K562 (cell line): Measurements from ENCODE around the gene TDRD9. TPM values are rescaled to one million over a fixed set of nuclear protein-coding genes. Genes with fewer than 3 reads are reported as not detected.
A peak's percentile ranks its signal among the peaks of the same experiment; 100 is the strongest.

Source experiments
- ATF6 ChIP-seq: sonication (generic); formaldehyde crosslinking; IDR thresholded peaks from 2 replicates; pipeline ENCODE4 v1.4.0; 2020; ENCODE audit warnings: mild to moderate bottlenecking, missing genetic modification reagents
- CBX3 ChIP-seq, 2 experiments: IDR thresholded peaks; 1 replicate in 1 of 2; 2 replicates in 1 of 2; pipeline ENCODE4 v1.6.1; 2012; ENCODE audit warnings: inconsistent platforms in 2 of 2, low read length in 2 of 2, borderline replicate concordance in 1 of 2, control low read depth in 1 of 2
- CREB1 ChIP-seq, 2 experiments: sonication (generic) in 1 of 2; formaldehyde crosslinking in 1 of 2; IDR thresholded peaks; 2 replicates each; pipeline versions ENCODE4 v1.6.1 to v1.8.0; 2012 to 2022; ENCODE audit warnings: inconsistent platforms in 1 of 2, mild to moderate bottlenecking in 1 of 2, missing genetic modification reagents in 1 of 2, moderate library complexity in 1 of 2
- ETV1 ChIP-seq: fragments of 450-650 bp; conservative IDR thresholded peaks from 2 replicates; pipeline ENCODE4 v1.6.1; 2016; ENCODE audit warnings: missing genetic modification characterization, control low read depth, low read depth, missing compliant biosample characterization
- HES1 ChIP-seq: fragments of 450-650 bp; IDR thresholded peaks from 2 replicates; pipeline ENCODE4 v1.6.1; 2016; ENCODE audit warnings: low read depth, mild to moderate bottlenecking, moderate library complexity
- HNRNPLL ChIP-seq: fragments of 200-400 bp; formaldehyde crosslinking; IDR thresholded peaks from 2 replicates; pipeline ENCODE4 v1.6.1; 2017; ENCODE audit warnings: low read length, low read depth, mild to moderate bottlenecking; ENCODE audit not compliant: poor library complexity, severe bottlenecking
- JUN ChIP-seq, 2 experiments: sonication (generic) in 1 of 2; formaldehyde crosslinking in 1 of 2; IDR thresholded peaks; 2 replicates each; pipeline versions ENCODE4 v1.6.1 to v1.8.0; 2012 to 2022; ENCODE audit warnings: borderline replicate concordance in 2 of 2, mild to moderate bottlenecking in 2 of 2, improper control_type of control experiment in 1 of 2, low read depth in 1 of 2, low read length in 1 of 2, missing genetic modification reagents in 1 of 2
- MNT ChIP-seq, 2 experiments: fragments of 450-650 bp; conservative IDR thresholded peaks; 2 replicates each; pipeline ENCODE4 v1.6.1; 2017; ENCODE audit warnings: mild to moderate bottlenecking in 2 of 2, moderate library complexity in 2 of 2
- NR2F6 ChIP-seq: fragments of 450-650 bp; formaldehyde crosslinking; IDR thresholded peaks from 2 replicates; pipeline ENCODE4 v1.4.0; 2020; ENCODE audit warnings: mild to moderate bottlenecking
- RB1 ChIP-seq: fragments of 450-650 bp; IDR thresholded peaks from 2 replicates; pipeline ENCODE4 v1.6.1; 2017; ENCODE audit warnings: low read depth, mild to moderate bottlenecking
- YY1 ChIP-seq, 3 experiments: IDR thresholded peaks; 2 replicates each; pipeline ENCODE4 v1.6.1; 2011; ENCODE audit warnings: low read length in 2 of 3, mild to moderate bottlenecking in 2 of 3, moderate library complexity in 2 of 3, borderline replicate concordance in 1 of 3, control low read depth in 1 of 3, low read depth in 1 of 3; ENCODE audit not compliant: insufficient read depth in 3 of 3, insufficient replicate concordance in 2 of 3, control insufficient read depth in 1 of 3, insufficient read length in 1 of 3; ENCODE audit errors: extremely low read depth in 1 of 3
- ZMIZ1 ChIP-seq, 2 experiments: fragments of 150-350 bp in 1 of 2; IDR thresholded peaks; 2 replicates each; pipeline ENCODE4 v1.6.1; 2012 to 2016; ENCODE audit warnings: low read depth in 2 of 2, low read length in 2 of 2, mild to moderate bottlenecking in 1 of 2, moderate library complexity in 1 of 2
- ZNF551 ChIP-seq: fragments of 250-450 bp; sonication (Bioruptor Pico); IDR thresholded peaks from 2 replicates; pipeline ENCODE4 v1.5.0; 2021; ENCODE audit warnings: mild to moderate bottlenecking, moderate library complexity
- polyA plus RNA-seq, 8 experiments: library from polyadenylated mRNA; depleted of rRNA in 4 of 8; stranded (reverse) in 5 of 8; unstranded in 3 of 8; fragments of >200 nt; fragmentation: Nextera tagmentation in 2 of 8; fragmentation: Illumina TruSeq in 1 of 8; extraction: Ambion mirVana in 2 of 8; extraction: Trizol in 1 of 8; gene quantifications; 2 replicates each; pipeline versions ENCODE4 v1.2.1 to v1.2.3, GENCODE V29; 2011 to 2014; ENCODE audit warnings: inconsistent platforms in 1 of 8, missing spikeins in 1 of 8
- total RNA-seq, 7 experiments: library from RNA; depleted of rRNA in 6 of 7; stranded (reverse); fragments of >200 nt in 6 of 7; fragmentation: Illumina TruSeq in 2 of 7; extraction: Trizol in 2 of 7; gene quantifications; 2 replicates each; pipeline versions ENCODE4 v1.2.1 to v1.2.3, GENCODE V29; 2011 to 2021; ENCODE audit warnings: low replicate concordance in 1 of 7

The TDRD9 gene
- total and polyA plus RNA-seq, 9 of the 15 experiments (the other 6 are each of a cell fraction or from before 2014, with no cell fraction given) = 0.04 to 0.14 (median 0.04) TPM; not detected in 5

GRCh38 chr14:103920981-103921854 is 7.0 kb upstream of the TDRD9 start (continued):
- peak; percentile 55 to 77 for TF ChIP-seq MNT (conservative IDR thresholded peaks at IDR 0.05)
- 0 out of 4 replicates have a peak, but pooled peaks of 1 of the 2 experiments have one; percentile 11 for TF ChIP-seq ZMIZ1 (IDR thresholded peaks at IDR 0.05; ENCODE audit: low read depth in 2 of 2, low read length in 2 of 2)
- peak; percentile 27; the same call in 1 of the 2 replicates for TF ChIP-seq JUN (IDR thresholded peaks at IDR 0.05; ENCODE audit: borderline replicate concordance, low read depth, low read length)
- TF ChIP-seq JUN (CRISPR knock-in tag; IDR thresholded peaks at IDR 0.05; ENCODE audit: borderline replicate concordance) = 0 out of 2 replicates have a peak, but pooled peaks have one; percentile 18
- peak; percentile 44 for TF ChIP-seq HNRNPLL
- peak; percentile 82 for TF ChIP-seq ETV1 (tag)
- peak in 2 of 3 experiments; percentile 36 to 65 for TF ChIP-seq YY1 (IDR thresholded peaks at IDR 0.05; ENCODE audit: borderline replicate concordance in 1 of 3, control insufficient read depth in 1 of 3, extremely low read depth in 1 of 3, insufficient read depth in 3 of 3, insufficient read length in 1 of 3, insufficient replicate concordance in 2 of 3, low read depth in 1 of 3, low read length in 2 of 3)
- TF ChIP-seq CREB1 (IDR thresholded peaks at IDR 0.05) = peak; percentile 61; the same call in 1 of the 2 replicates
- peak; percentile 76 for TF ChIP-seq CREB1 (CRISPR knock-in tag; IDR thresholded peaks at IDR 0.05)
- no peak for TF ChIP-seq NR2F6 (CRISPR knock-in tag)
- TF ChIP-seq HES1 = no peak
- no peak for TF ChIP-seq ZNF551 (CRISPR knock-in tag)
- 0 out of 3 replicates have a peak, but pooled peaks of 1 of the 2 experiments have one; percentile 60 for TF ChIP-seq CBX3 (IDR thresholded peaks at IDR 0.05; ENCODE audit: borderline replicate concordance in 1 of 2, low read length in 2 of 2)
- TF ChIP-seq RB1 = peak; percentile 82; the same call in 1 of the 2 replicates
- TF ChIP-seq ATF6 (CRISPR knock-in tag) = 0 out of 2 replicates have a peak, but pooled peaks have one; percentile 40
